HG02571 (cell line): ENCODE results near the gene SELP.

ENCODE experiments used
- ATAC-seq: cut with Tn5 transposase; IDR thresholded peaks from one replicate; pipeline ENCODE4 v1.9.1; 2021; ENCODE audit warnings: mild to moderate bottlenecking, moderate library complexity; ENCODE audit not compliant: unreplicated experiment

SELP gene

GRCh38 chr1:169623132-169623926, 6.6 kb downstream of the SELP start:
- no peak for ATAC-seq

- no peak for ATAC-seq
Observed at GRCh38 chr1:169620565-169620964, 9.4 kb downstream of the SELP start.

DNA sequence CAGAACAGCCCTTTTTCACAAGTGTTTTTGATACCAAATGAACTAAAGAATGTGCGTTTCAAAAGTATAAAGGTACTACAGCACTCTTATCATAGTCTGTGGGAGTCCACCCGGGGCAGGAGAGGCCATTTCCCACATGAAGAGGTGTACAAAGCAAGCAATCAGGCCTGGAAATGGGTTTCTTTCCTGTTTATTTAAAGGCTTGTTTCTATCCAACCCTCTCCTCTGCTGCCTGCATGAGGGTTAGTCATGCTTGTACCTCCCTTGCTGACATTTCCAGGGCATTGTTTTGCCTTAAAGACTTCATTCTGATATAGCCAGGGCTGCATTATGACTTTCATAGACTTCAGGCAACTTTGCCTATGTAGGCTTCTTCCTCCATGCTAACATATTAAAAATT, 11.6 kb downstream of the SELP start:
- no peak for ATAC-seq

- ATAC-seq = no peak
Observed at GRCh38 chr1:169615803-169616202, 14.1 kb downstream of the SELP start.

DNA sequence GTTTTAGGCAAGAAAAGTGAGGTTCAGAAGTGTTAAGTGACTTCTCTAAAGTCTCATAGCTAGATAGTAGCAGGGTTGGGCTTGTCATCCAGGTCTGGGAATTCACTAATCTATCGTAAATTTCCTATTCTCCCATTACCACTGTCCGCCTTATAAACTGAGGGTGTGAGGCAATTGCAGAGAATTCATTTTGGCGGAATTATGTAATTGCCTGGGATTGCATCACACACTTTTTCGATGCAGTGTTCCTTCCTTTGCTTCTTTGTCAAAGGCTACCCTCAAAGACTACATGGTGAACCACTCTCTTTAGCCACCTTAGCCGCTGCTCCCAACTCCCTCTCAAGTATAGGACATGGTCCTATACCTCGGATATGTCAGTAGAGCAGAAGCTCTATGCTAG, 19.1 kb downstream of the SELP start:
- no peak for ATAC-seq

DNA sequence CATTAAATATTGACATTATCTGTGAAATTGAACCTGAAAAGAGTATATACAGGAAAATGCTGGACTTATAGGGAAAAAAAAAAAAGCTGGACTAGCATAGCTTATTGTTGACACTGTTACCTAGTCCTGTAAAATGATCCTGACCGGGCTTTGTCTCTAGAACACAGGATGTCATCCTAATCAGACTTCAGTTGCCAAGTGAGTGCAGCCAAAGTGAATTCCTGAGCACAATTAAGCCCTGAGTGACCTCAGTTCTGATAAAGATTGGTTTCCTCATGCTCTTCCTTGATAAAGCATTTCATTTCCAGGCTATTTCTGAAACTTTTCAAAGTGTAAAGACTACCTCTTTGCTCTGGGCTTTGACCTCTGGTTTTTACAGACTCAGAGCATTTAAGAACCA, 19.8 kb downstream of the SELP start:
- no peak for ATAC-seq

GRCh38 chr1:169608226-169608625, 21.7 kb downstream of the SELP start:
- no peak for ATAC-seq

DNA sequence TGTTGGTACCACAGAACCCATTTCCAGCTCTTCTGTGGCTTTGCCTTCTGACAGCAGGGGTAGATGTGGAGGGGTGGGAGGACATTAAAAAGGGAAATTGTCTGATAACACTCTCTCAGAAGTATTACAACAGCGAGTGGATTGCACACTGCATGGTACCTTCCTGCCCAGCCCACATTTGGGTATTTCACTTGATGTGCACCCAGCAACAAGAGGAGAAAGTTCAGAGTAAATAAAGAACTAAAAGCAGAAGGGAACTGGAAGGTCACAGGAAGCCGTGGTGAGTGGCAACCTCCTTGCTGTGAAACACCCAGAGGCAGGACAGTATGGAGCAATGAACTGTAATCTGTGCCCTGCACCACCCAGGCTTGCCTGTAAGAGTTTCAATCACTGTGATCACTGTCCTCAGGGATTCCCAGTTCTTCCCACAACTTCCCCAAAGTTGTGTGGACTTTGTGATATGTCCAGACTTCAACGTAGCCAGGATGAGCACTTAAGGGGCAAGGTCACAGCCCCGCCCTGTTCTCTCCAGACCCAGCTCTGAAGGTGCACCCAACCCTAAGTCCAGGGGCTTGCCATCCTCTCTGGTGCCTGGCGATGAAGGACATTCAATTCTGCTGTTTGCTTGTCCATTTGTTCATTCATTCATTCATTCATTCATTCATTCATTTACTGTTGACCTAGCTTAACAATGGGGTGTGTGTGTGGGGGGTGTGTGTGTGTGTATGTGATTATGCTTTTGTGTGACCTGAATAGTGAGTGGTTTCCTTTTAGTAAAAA, 25.0 kb downstream of the SELP start:
- ATAC-seq = no peak

GRCh38 chr1:169601096-169601881, 28.6 kb downstream of the SELP start:
- ATAC-seq = no peak

DNA sequence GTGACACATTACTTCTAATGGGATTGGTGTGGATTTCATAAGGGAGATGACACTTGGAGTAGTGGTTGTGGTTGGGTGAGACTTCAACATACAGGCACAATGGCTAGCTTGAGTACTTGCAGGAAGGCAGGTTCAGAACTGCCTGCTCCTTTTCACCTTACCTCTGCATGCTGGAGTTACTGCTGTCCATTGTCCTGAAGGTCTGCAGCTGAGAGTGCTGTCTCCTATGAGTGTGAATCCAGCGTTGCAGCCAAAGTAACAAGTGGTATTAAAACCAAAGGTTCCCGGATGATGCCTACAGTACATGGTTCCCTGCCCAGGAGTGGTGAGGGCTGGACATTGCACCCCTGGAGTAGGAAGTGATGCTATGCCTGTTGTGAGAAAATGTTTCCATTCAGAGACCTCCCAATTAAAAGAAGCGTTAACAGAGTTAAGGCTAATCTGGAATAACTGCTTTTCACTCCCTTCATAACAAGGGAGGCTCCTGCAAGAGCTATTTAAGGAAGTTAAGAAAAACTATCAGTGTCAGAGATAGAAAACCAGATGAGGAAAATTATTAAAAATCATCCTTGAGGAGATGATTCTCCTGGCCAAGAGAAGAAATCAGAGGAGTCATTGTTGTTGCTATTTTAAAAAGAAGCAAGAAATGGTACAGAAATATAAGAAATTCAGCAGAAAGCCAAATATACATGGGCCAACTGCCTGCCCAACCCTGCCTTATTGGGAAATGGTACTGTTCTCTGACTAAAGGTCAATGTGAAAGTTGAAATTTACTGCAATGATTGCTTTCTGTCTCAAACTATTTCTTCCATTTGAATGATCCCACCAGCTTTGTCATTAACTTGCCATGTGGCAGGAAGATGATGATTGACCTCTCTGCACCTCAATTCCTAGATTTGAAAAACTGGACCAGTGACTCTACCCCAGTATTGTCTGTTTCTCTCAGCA, 33.9 kb downstream of the SELP start:
- ATAC-seq = no peak

GRCh38 chr1:169594391-169594790, 35.5 kb downstream of the SELP start:
- ATAC-seq = no peak

DNA sequence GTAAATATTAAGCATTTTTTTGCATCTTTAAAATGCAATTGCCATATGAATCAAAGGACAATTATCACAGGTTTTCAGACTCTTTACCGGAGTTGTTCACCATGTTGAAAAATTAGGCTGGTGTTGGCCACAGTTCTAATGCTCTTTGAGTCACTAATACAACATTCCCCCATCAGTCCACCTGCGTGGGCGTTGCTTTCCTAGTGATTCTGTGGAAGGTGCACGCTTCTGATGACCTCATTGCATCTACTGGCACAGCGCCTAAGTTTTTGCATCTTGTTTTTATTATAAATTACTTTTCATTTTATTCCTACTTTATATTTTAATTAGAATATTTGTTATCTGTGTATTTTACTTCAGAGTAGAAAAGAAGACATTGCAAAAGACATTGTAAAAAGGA, 39.0 kb downstream of the SELP start:
- no peak for ATAC-seq

DNA sequence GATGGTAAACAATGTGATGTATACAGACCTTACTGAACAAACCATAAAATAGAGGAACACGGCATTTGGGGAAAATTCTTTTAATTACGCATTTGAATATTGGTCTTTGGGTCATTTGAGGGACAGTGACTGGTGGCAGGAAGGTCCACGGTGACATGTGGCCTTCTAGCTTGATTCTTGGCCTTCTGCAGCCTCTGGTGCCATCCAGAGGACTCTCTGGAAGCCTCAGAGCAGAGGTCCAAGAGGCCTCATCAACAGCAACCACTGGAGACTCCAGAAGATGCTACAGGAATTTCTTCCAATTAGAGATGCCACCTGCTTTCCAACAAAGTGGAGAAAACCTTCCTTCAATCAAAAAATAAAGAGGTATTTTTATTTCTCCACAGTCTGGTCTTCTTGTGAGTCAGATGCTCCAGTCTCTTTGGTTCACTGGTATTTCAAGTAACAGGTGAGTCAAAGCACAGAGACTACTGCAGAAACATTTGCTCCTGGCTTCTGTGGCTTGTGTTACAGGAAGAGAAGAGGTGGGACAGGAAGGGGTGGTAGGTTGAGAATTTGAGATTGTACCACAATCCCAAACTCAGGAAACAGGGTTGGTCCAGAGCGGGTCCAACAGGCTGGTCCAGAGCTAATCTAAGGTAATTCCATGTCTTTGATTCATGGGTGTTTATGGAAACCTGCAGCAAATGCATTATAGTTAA, 41.0 kb downstream of the SELP start:
- ATAC-seq = no peak

- ATAC-seq = no peak
Observed at GRCh38 chr1:169588112-169588511, 41.8 kb downstream of the SELP start.

DNA sequence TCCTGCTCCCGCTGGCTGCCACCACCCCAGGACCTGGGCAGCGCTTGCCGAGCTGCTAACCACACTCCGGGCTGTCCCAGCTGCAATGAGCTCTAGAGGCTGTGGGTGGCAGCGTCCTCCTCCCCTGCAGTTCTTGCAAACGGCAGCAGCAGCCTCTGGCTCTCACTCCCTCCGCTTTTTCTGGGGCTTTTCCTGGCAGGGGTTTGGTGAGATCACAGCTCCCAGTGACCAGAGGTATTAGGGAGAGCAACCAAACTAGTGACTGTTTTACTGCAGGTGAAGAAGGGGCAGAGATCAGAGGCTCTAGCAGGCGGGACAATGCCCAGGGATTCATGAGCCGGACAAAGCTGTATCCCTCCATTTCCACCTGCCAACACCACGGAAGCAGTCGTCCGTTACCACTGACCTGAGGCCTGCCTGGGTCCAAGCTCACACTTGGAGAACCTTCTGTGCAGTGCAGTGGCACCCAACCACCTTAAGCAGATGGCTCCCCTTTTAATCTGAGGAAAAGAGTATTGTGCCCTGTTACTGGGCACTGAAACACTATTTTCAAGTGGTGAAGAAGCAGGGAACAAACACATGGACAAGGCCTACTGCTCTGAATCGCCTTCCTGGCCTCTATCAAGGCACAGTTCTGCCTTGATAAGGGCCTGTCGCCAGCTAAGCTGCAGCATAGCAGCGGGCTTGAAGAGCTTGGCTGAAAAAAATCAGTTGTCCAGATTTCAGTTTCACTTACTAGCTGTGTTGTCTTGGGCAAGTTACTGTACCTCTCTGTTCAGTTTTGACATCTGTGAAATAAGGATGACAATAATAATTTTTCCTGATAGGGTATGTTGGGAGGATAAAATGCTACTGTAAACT, 43.3 kb downstream of the SELP start, which contains the start of gene F5:
TSS of gene F5 (minus strand) at position 87 of the 861 bp plus-strand sequence. CDS start 95 bp downstream, outside the sequence.
- ATAC-seq = peak; percentile 87

DNA sequence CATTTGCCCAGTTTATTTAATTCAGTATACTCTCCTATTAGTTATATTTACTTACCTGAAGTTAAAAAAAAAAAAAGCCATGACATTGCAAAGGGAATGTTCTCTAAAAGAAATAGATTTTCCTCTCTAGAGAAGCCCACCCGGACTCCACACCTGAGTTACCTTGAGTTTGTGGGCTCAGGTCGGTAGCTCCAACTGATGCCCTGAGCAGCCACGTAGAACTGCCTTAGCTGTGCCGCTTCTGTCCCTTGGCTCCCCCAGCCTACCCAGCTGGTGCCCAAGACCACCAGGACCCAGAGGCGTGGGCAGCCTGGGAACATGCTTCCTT, 43.9 kb downstream of the SELP start:
- ATAC-seq = no peak

DNA sequence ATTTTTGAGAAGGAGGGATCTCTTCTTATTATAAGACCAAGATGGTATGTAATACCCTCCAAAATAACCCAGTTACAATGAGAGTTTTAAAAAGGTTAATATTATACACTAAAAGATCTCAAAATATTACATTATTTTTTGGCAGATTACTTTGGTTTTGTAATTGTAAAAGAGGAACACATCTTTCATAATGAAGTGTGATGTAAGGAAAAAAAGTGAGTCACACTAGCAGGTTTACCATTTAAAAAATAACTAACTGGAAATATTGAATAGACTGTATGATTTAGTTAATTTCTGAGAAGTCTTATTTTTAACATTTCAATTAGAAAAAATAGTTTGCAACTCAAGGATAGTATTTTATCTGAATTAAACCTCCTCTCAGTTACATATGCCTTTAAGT, 44.7 kb downstream of the SELP start:
- no peak for ATAC-seq

GRCh38 chr1:169584483-169585144, 45.3 kb downstream of the SELP start:
- no peak for ATAC-seq
